ENCODE data around the gene LRRC9. TPM values are rescaled to one million over a fixed set of nuclear protein-coding genes. Genes with fewer than 3 reads are reported as not detected.

Gene LRRC9
- total RNA-seq, 1 donor from 2014 or later: 1.7 TPM

GRCh38 chr14:59913187-59913586 is 6.8 kb upstream of the LRRC9 start:
- H3K27ac Mint-ChIP-seq: no peak overlapping the region
- TF ChIP-seq CTCF (conservative IDR thresholded peaks at IDR 0.05): no peak
- H3K36me3 Mint-ChIP-seq: no peaks in the 10 kb centered on the region
- peaks cover 5% of the 10 kb centered on the region for H3K27me3 Mint-ChIP-seq
- no peaks in the 10 kb centered on the region for H3K4me1 Mint-ChIP-seq (ENCODE audit: unreplicated experiment)
- H3K4me3 Mint-ChIP-seq: no peak overlapping the region
- no peak for DNase-seq (ENCODE audit: extremely low spot score, unreplicated experiment)
- H3K9me3 Mint-ChIP-seq: no peaks in the 10 kb centered on the region

- no peak for DNase-seq (ENCODE audit: extremely low spot score, unreplicated experiment)
- H3K4me3 Mint-ChIP-seq: peak overlapping the region; percentile 91
- peak overlapping the region; percentile 67 for H3K27ac Mint-ChIP-seq
- H3K4me1 Mint-ChIP-seq (ENCODE audit: unreplicated experiment): peaks cover 8% of the 10 kb centered on the region
- H3K36me3 Mint-ChIP-seq: no peaks in the 10 kb centered on the region
- H3K27me3 Mint-ChIP-seq: peaks cover 14% of the 10 kb centered on the region
- TF ChIP-seq CTCF (conservative IDR thresholded peaks at IDR 0.05): peak; percentile 83
- H3K9me3 Mint-ChIP-seq: peaks cover 6% of the 10 kb centered on the region
Observed at GRCh38 chr14:59918824-59919569, 947 bp upstream of the LRRC9 start.

GRCh38 chr14:59920378-59920683 is 387 bp downstream of the LRRC9 start:
- Mint-ChIP-seq H3K27me3 (peaks cover 14% of the 10 kb centered on the region), H3K27ac (peak overlapping the region; percentile 79), H3K4me1 (ENCODE audit: unreplicated experiment) (peaks cover 8% of the 10 kb centered on the region), H3K4me3 (peak overlapping the region; percentile 91), H3K36me3 (no peaks in the 10 kb centered on the region), H3K9me3 (peaks cover 6% of the 10 kb centered on the region)
- TF ChIP-seq CTCF (conservative IDR thresholded peaks at IDR 0.05): no peak
- no peak for DNase-seq (ENCODE audit: extremely low spot score, unreplicated experiment)

- no peaks in the 10 kb centered on the region for H3K4me1 Mint-ChIP-seq (ENCODE audit: unreplicated experiment)
Observed at GRCh38 chr14:59925797-59926196, 5.9 kb downstream of the LRRC9 start.

GRCh38 chr14:59926534-59926933 is 6.6 kb downstream of the LRRC9 start:
- DNase-seq (ENCODE audit: extremely low spot score, unreplicated experiment): no peak
- H3K4me1 Mint-ChIP-seq (ENCODE audit: unreplicated experiment): no peaks in the 10 kb centered on the region
- H3K9me3 Mint-ChIP-seq: no peaks in the 10 kb centered on the region
- no peak overlapping the region for H3K4me3 Mint-ChIP-seq
- H3K27me3 Mint-ChIP-seq: no peaks in the 10 kb centered on the region
- H3K27ac Mint-ChIP-seq: no peak overlapping the region
- H3K36me3 Mint-ChIP-seq: no peaks in the 10 kb centered on the region
- no peak for TF ChIP-seq CTCF (conservative IDR thresholded peaks at IDR 0.05)

More at GRCh38 chr14:59925797-59926196, 5.9 kb downstream of the LRRC9 start:
- no peak overlapping the region for H3K4me3 Mint-ChIP-seq
- peaks cover 6% of the 10 kb centered on the region for H3K9me3 Mint-ChIP-seq
- no peak for TF ChIP-seq CTCF (conservative IDR thresholded peaks at IDR 0.05)
- DNase-seq (ENCODE audit: extremely low spot score, unreplicated experiment): no peak
- H3K27ac Mint-ChIP-seq: no peak overlapping the region
- H3K27me3 Mint-ChIP-seq: peaks cover 4% of the 10 kb centered on the region
- H3K36me3 Mint-ChIP-seq: no peaks in the 10 kb centered on the region

All from type B pancreatic cell (in vitro differentiated cells).